A549 treated with RU486 at 1 μM for 4 hours (cell line): ENCODE results near the gene CYP3A7. TPM values are rescaled to one million over a fixed set of nuclear protein-coding genes. Genes with fewer than 3 reads are reported as not detected.

Experiments
- total RNA-seq: library from RNA; stranded (reverse); fragments of 200-300 nt; extraction: Qiagen RNA extraction; gene quantifications from 5 replicates; pipeline ENCODE4 v1.2.3, GENCODE V29; 2022; ENCODE audit warnings: low read depth

CYP3A7 gene
- total RNA-seq: not detected in 5 replicates

DNA sequence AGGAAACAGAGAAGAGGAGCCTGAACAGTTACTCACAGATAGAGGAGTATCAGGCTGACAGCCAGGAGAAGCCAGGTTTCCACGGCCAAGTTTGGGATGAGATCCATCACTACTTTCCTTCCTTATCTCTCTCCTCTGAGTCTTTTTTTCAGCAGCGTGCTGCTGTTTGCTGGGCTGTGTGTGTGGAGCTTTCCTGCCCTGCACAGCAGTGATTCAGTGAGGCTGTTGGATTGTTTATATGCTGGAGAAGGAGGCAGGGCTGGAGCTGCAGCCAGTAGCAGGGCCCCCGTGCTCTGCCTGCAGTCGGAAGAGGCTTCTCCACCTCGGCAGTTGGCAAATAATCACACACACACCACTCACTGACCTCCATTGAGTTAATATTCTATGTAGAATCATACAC, at the start of gene CYP3A7:
Gene CYP3A7, minus strand, starts transcription at position 210 of the 400 bp plus-strand sequence. Its CDS starts 103 bp downstream, at position 107.

GRCh38 chr7:99784007-99784406, 49.0 kb upstream of the CYP3A7 start, which contains the start of gene CYP3A4:
Gene CYP3A4 (minus strand): TSS chr7:99784184. CDS start chr7:99784081, 103 bp downstream.

DNA sequence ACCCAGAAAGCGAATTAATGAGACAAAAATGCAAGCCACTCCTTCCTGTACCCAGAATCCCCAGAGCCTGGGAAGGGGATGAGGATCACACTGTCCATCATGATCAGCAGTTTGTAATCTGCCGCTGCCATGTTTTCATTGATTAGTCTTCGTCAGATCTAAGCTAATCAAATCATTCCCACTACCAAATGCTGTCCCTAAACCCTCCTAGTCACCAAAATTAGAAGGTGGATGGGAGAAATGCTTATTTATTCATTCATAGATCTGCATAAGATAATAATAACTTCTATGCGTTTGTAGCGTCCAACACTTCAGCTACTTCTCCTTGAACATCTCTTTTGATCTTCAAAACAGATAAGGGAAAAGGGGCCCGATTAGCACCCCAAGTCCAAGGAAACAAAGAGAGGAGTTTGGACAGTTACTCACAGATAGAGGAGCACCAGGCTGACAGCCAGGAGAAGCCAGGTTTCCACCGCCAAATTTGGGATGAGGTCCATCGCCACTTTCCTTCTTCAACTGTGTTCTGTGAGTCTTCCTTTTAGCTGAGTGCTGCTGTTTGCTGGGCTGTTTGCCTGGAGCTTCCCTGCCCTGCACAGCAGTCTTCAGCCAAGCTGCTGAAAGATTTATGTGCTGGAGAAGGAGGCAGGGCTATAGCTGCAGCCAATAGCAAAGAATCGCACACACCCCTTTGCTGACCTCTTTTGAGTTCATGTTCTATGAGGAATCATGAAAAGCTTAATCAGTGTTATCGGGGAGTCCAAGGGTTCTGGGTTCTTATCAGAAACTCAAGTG, 55.4 kb downstream of the CYP3A7 start, which contains the start of gene CYP3A5:
Gene CYP3A5, minus strand, starts transcription at position 597 of the 792 bp plus-strand sequence. Its CDS starts 100 bp downstream, at position 497.

Other genes starting within 250 kb of the CYP3A7 start
- 17.6 to 20.7 TPM (median 18.7 TPM) in 5 replicates for gene ZNF394, start 234.9 kb downstream of the CYP3A7 start, total RNA-seq
- 9.0 to 10.8 TPM (median 9.3 TPM) in 5 replicates for gene ZKSCAN5, start 230.5 kb downstream of the CYP3A7 start, total RNA-seq
- gene FAM200A, start 183.1 kb downstream of the CYP3A7 start, total RNA-seq: 4.2 to 8.0 TPM (median 6.6 TPM) in 5 replicates
- gene ZNF655, start 176.6 kb downstream of the CYP3A7 start, total RNA-seq: 47.4 to 59.2 TPM (median 58.5 TPM) in 5 replicates
- gene TMEM225B, start 136.9 kb downstream of the CYP3A7 start, total RNA-seq: 0.59 to 0.94 TPM (median 0.87 TPM) in 5 replicates
- gene ZSCAN25, start 118.2 kb downstream of the CYP3A7 start, total RNA-seq: 8.2 to 9.1 TPM (median 8.5 TPM) in 5 replicates
- gene CYP3A5, start 55.2 kb downstream of the CYP3A7 start, total RNA-seq: 1.1 to 1.6 TPM (median 1.5 TPM) in 5 replicates
- gene CYP3A4, start 49.0 kb upstream of the CYP3A7 start, total RNA-seq: 0.10 TPM in 1 of 5 replicates, not detected in the others
- gene CYP3A43, start 92.8 kb upstream of the CYP3A7 start, total RNA-seq: not detected in 5 replicates
- gene OR2AE1, start 141.8 kb upstream of the CYP3A7 start, total RNA-seq: not detected in 5 replicates
- gene TRIM4, start 184.3 kb upstream of the CYP3A7 start, total RNA-seq: 20.5 to 27.9 TPM (median 26.3 TPM) in 5 replicates
- 0.14 to 0.31 TPM (median 0.21 TPM) in 4 of 5 replicates, not detected in the other for gene GJC3, start 194.4 kb upstream of the CYP3A7 start, total RNA-seq
- 0.27 TPM in 1 of 5 replicates, not detected in the others for gene AZGP1, start 240.8 kb upstream of the CYP3A7 start, total RNA-seq